ENCODE results near the gene POLE.
A peak's percentile ranks its signal among the peaks of the same experiment; 100 is the strongest.
"Not testable (repeated sequence)": the region's sequence is repeated elsewhere in the genome, so short reads cannot be mapped to it uniquely, and the experiment has no call there.

Gene POLE

GRCh38 chr12:132602572-132603239 lies 84.4 kb downstream of the POLE start:
- no peaks in the 10 kb centered on the region for H3K79me2 ChIP-seq (ENCODE audit: control insufficient read depth, insufficient read depth, low read length, unreplicated experiment)
- no peaks in the 10 kb centered on the region for H3K36me3 ChIP-seq (ENCODE audit: insufficient read depth, low read length)
- H3K27ac ChIP-seq (ENCODE audit: low read depth, low read length), result no peak overlapping the region
- H3K4me1 ChIP-seq (ENCODE audit: control insufficient read depth, insufficient read depth, low read length, unreplicated experiment), result peaks cover 8% of the 10 kb centered on the region
- H2AFZ ChIP-seq (ENCODE audit: low read length, unreplicated experiment), result peak overlapping the region; percentile 1
- no peak overlapping the region for H3K4me3 ChIP-seq (ENCODE audit: low read depth, low read length)
- H3K27me3 ChIP-seq (ENCODE audit: insufficient read depth, low read length), result peaks cover 35% of the 10 kb centered on the region

GRCh38 chr12:132601171-132601883 lies 85.8 kb downstream of the POLE start:
- peak overlapping the region; percentile 95 for H2AFZ ChIP-seq (ENCODE audit: low read length, unreplicated experiment)
- no peaks in the 10 kb centered on the region for H3K79me2 ChIP-seq (ENCODE audit: control insufficient read depth, insufficient read depth, low read length, unreplicated experiment)
- no peak overlapping the region for H3K27ac ChIP-seq (ENCODE audit: low read depth, low read length)
- peaks cover 9% of the 10 kb centered on the region for H3K4me1 ChIP-seq (ENCODE audit: control insufficient read depth, insufficient read depth, low read length, unreplicated experiment)
- no peaks in the 10 kb centered on the region for H3K36me3 ChIP-seq (ENCODE audit: insufficient read depth, low read length)
- peak overlapping the region; percentile 86 for H3K4me3 ChIP-seq (ENCODE audit: low read depth, low read length)
- peaks cover 35% of the 10 kb centered on the region for H3K27me3 ChIP-seq (ENCODE audit: insufficient read depth, low read length)

- H3K27ac ChIP-seq (ENCODE audit: low read depth, low read length), result no peak overlapping the region
- peak overlapping the region; percentile 95 for H2AFZ ChIP-seq (ENCODE audit: low read length, unreplicated experiment)
- H3K36me3 ChIP-seq (ENCODE audit: insufficient read depth, low read length), result no peaks in the 10 kb centered on the region
- peaks cover 35% of the 10 kb centered on the region for H3K27me3 ChIP-seq (ENCODE audit: insufficient read depth, low read length)
- peaks cover 15% of the 10 kb centered on the region for H3K4me1 ChIP-seq (ENCODE audit: control insufficient read depth, insufficient read depth, low read length, unreplicated experiment)
- peak overlapping the region; percentile 86 for H3K4me3 ChIP-seq (ENCODE audit: low read depth, low read length)
- H3K79me2 ChIP-seq (ENCODE audit: control insufficient read depth, insufficient read depth, low read length, unreplicated experiment), result no peaks in the 10 kb centered on the region
Observed at GRCh38 chr12:132600048-132601032, 86.8 kb downstream of the POLE start.

GRCh38 chr12:132599502-132599901 lies 87.6 kb downstream of the POLE start:
- not testable (repeated sequence) for H3K79me2 ChIP-seq (ENCODE audit: control insufficient read depth, insufficient read depth, low read length, unreplicated experiment); H3K4me3 ChIP-seq (ENCODE audit: low read depth, low read length); H2AFZ ChIP-seq (ENCODE audit: low read length, unreplicated experiment); H3K27ac ChIP-seq (ENCODE audit: low read depth, low read length); H3K36me3 ChIP-seq (ENCODE audit: insufficient read depth, low read length)
- Histone ChIP-seq H3K4me1 (ENCODE audit: control insufficient read depth, insufficient read depth, low read length, unreplicated experiment) (peaks cover 15% of the 10 kb centered on the region), H3K27me3 (ENCODE audit: insufficient read depth, low read length) (peaks cover 29% of the 10 kb centered on the region)

- peaks cover 10% of the 10 kb centered on the region for H3K27me3 ChIP-seq (ENCODE audit: insufficient read depth, low read length)
- no peaks in the 10 kb centered on the region for H3K36me3 ChIP-seq (ENCODE audit: insufficient read depth, low read length)
- H2AFZ ChIP-seq (ENCODE audit: low read length, unreplicated experiment), result peak overlapping the region; percentile 73
- no peaks in the 10 kb centered on the region for H3K79me2 ChIP-seq (ENCODE audit: control insufficient read depth, insufficient read depth, low read length, unreplicated experiment)
- H3K4me1 ChIP-seq (ENCODE audit: control insufficient read depth, insufficient read depth, low read length, unreplicated experiment), result peaks cover 15% of the 10 kb centered on the region
- peak overlapping the region; percentile 70 for H3K4me3 ChIP-seq (ENCODE audit: low read depth, low read length)
- no peak overlapping the region for H3K27ac ChIP-seq (ENCODE audit: low read depth, low read length)
Observed at GRCh38 chr12:132597333-132598316, 89.5 kb downstream of the POLE start.

- H3K27me3 ChIP-seq (ENCODE audit: insufficient read depth, low read length), result no peaks in the 10 kb centered on the region
- no peaks in the 10 kb centered on the region for H3K36me3 ChIP-seq (ENCODE audit: insufficient read depth, low read length)
- no peak overlapping the region for H2AFZ ChIP-seq (ENCODE audit: low read length, unreplicated experiment)
- peaks cover 14% of the 10 kb centered on the region for H3K4me1 ChIP-seq (ENCODE audit: control insufficient read depth, insufficient read depth, low read length, unreplicated experiment)
- no peak overlapping the region for H3K4me3 ChIP-seq (ENCODE audit: low read depth, low read length)
- H3K79me2 ChIP-seq (ENCODE audit: control insufficient read depth, insufficient read depth, low read length, unreplicated experiment), result no peaks in the 10 kb centered on the region
- H3K27ac ChIP-seq (ENCODE audit: low read depth, low read length), result no peak overlapping the region
Observed at GRCh38 chr12:132596016-132596415, 91.1 kb downstream of the POLE start.

GRCh38 chr12:132595183-132595582 lies 92.0 kb downstream of the POLE start:
- Histone ChIP-seq H2AFZ (ENCODE audit: low read length, unreplicated experiment) (no peak overlapping the region), H3K27me3 (ENCODE audit: insufficient read depth, low read length) (no peaks in the 10 kb centered on the region), H3K27ac (ENCODE audit: low read depth, low read length) (no peak overlapping the region), H3K4me1 (ENCODE audit: control insufficient read depth, insufficient read depth, low read length, unreplicated experiment) (peaks cover 9% of the 10 kb centered on the region), H3K79me2 (ENCODE audit: control insufficient read depth, insufficient read depth, low read length, unreplicated experiment) (no peaks in the 10 kb centered on the region), H3K36me3 (ENCODE audit: insufficient read depth, low read length) (no peaks in the 10 kb centered on the region), H3K4me3 (ENCODE audit: low read depth, low read length) (no peak overlapping the region)

- no peaks in the 10 kb centered on the region for H3K27me3 ChIP-seq (ENCODE audit: insufficient read depth, low read length)
- H2AFZ ChIP-seq (ENCODE audit: low read length, unreplicated experiment), result no peak overlapping the region
- no peaks in the 10 kb centered on the region for H3K36me3 ChIP-seq (ENCODE audit: insufficient read depth, low read length)
- no peaks in the 10 kb centered on the region for H3K79me2 ChIP-seq (ENCODE audit: control insufficient read depth, insufficient read depth, low read length, unreplicated experiment)
- peaks cover 7% of the 10 kb centered on the region for H3K4me1 ChIP-seq (ENCODE audit: control insufficient read depth, insufficient read depth, low read length, unreplicated experiment)
- no peak overlapping the region for H3K4me3 ChIP-seq (ENCODE audit: low read depth, low read length)
- H3K27ac ChIP-seq (ENCODE audit: low read depth, low read length), result no peak overlapping the region
Observed at GRCh38 chr12:132593938-132594358, 93.2 kb downstream of the POLE start.

GRCh38 chr12:132593521-132593920 lies 93.6 kb downstream of the POLE start:
- no peak overlapping the region for H3K4me3 ChIP-seq (ENCODE audit: low read depth, low read length)
- peaks cover 7% of the 10 kb centered on the region for H3K4me1 ChIP-seq (ENCODE audit: control insufficient read depth, insufficient read depth, low read length, unreplicated experiment)
- H3K27me3 ChIP-seq (ENCODE audit: insufficient read depth, low read length), result no peaks in the 10 kb centered on the region
- no peaks in the 10 kb centered on the region for H3K79me2 ChIP-seq (ENCODE audit: control insufficient read depth, insufficient read depth, low read length, unreplicated experiment)
- H3K27ac ChIP-seq (ENCODE audit: low read depth, low read length), result no peak overlapping the region
- H3K36me3 ChIP-seq (ENCODE audit: insufficient read depth, low read length), result no peaks in the 10 kb centered on the region
- H2AFZ ChIP-seq (ENCODE audit: low read length, unreplicated experiment), result no peak overlapping the region

All from ACC112 (cell line).